H9 (cell line): ENCODE data around the gene WNT9A. TPM values are rescaled to one million over a fixed set of nuclear protein-coding genes. Genes with fewer than 3 reads are reported as not detected.
"Not testable (repeated sequence)": the region's sequence is repeated elsewhere in the genome, so short reads cannot be mapped to it uniquely, and the experiment has no call there.

Experiments used
- DNase-seq: peaks from one replicate; pipeline ENCODE4 v3.0.0-alpha.2; 2017
- H2AFZ ChIP-seq: one replicate; pipeline ENCODE4 v1.6.1; 2013; ENCODE audit warnings: mild to moderate bottlenecking, low read length, control low read depth, moderate library complexity
- H2AK5ac ChIP-seq: 2 replicates; pipeline ENCODE4 v1.6.1; 2013; ENCODE audit warnings: low read length, control low read depth, mixed read lengths; ENCODE audit not compliant: insufficient read length
- H2BK120ac ChIP-seq: one replicate; pipeline ENCODE4 v1.6.1; 2013; ENCODE audit warnings: low read depth, mild to moderate bottlenecking, low read length, control low read depth, inconsistent platforms; ENCODE audit not compliant: poor library complexity, severe bottlenecking
- H2BK12ac ChIP-seq: 2 replicates; pipeline ENCODE4 v1.6.1; 2013; ENCODE audit warnings: low read length, control low read depth, mixed read lengths, low read depth; ENCODE audit not compliant: insufficient read length
- H2BK15ac ChIP-seq: 2 replicates; pipeline ENCODE4 v1.6.1; 2013; ENCODE audit warnings: low read depth, low read length, control low read depth
- H2BK20ac ChIP-seq: one replicate; pipeline ENCODE4 v1.6.1; 2013; ENCODE audit warnings: low read depth, mild to moderate bottlenecking, low read length, control low read depth, inconsistent platforms; ENCODE audit not compliant: poor library complexity, severe bottlenecking
- H2BK5ac ChIP-seq: 2 replicates; pipeline ENCODE4 v1.6.1; 2013; ENCODE audit warnings: low read length, control low read depth, mixed read lengths; ENCODE audit not compliant: insufficient read length
- H3K14ac ChIP-seq: 2 replicates; pipeline ENCODE4 v1.6.1; 2013; ENCODE audit warnings: low read length, control low read depth; ENCODE audit not compliant: insufficient read depth
- H3K18ac ChIP-seq: 2 replicates; pipeline ENCODE4 v1.6.1; 2013; ENCODE audit warnings: low read depth, mild to moderate bottlenecking, mixed read lengths, low read length, control low read depth; ENCODE audit not compliant: insufficient read length
- H3K23ac ChIP-seq: 2 replicates; pipeline ENCODE4 v1.6.1; 2013; ENCODE audit warnings: low read length, control low read depth, mixed read lengths, low read depth; ENCODE audit not compliant: insufficient read length
- H3K23me2 ChIP-seq: 2 replicates; pipeline ENCODE4 v1.6.1; 2013; ENCODE audit warnings: low read depth, mild to moderate bottlenecking, mixed read lengths, low read length, control low read depth; ENCODE audit not compliant: insufficient read length, poor library complexity, severe bottlenecking
- H3K27ac ChIP-seq: 2 replicates; pipeline ENCODE4 v1.5.1; 2013; ENCODE audit warnings: low read length, control low read depth, mixed read lengths, low read depth; ENCODE audit not compliant: insufficient read length
- H3K27me3 ChIP-seq: 2 replicates; pipeline ENCODE4 v1.6.1; 2013; ENCODE audit warnings: low read length, control low read depth, inconsistent platforms; ENCODE audit not compliant: insufficient read depth
- H3K4ac ChIP-seq: 2 replicates; pipeline ENCODE4 v1.6.1; 2013; ENCODE audit warnings: low read depth, mild to moderate bottlenecking, control low read depth, inconsistent platforms, low read length, moderate library complexity
- H3K4me1 ChIP-seq: 2 replicates; pipeline ENCODE4 v1.6.1; 2013; ENCODE audit warnings: low read length, control low read depth, inconsistent platforms; ENCODE audit not compliant: insufficient read depth
- H3K4me2 ChIP-seq: 2 replicates; pipeline ENCODE4 v1.6.1; 2013; ENCODE audit warnings: low read length, control low read depth, mixed read lengths; ENCODE audit not compliant: insufficient read length, insufficient read depth
- H3K56ac ChIP-seq: 2 replicates; pipeline ENCODE4 v1.6.1; 2013; ENCODE audit warnings: low read depth, mild to moderate bottlenecking, mixed read lengths, low read length, control low read depth; ENCODE audit not compliant: insufficient read length
- H3K79me1 ChIP-seq: 2 replicates; pipeline ENCODE4 v1.6.1; 2013; ENCODE audit warnings: low read depth, mild to moderate bottlenecking, moderate library complexity, low read length, control low read depth, inconsistent platforms; ENCODE audit not compliant: insufficient read depth, poor library complexity, severe bottlenecking
- H3K79me2 ChIP-seq: 2 replicates; pipeline ENCODE4 v1.6.1; 2013; ENCODE audit warnings: low read length, control low read depth, inconsistent platforms; ENCODE audit not compliant: insufficient read depth
- H3K9ac ChIP-seq: 2 replicates; pipeline ENCODE4 v1.6.1; 2013; ENCODE audit warnings: low read length, control low read depth, mixed read lengths; ENCODE audit not compliant: insufficient read length; ENCODE audit errors: extremely low read depth
- H3K9me3 ChIP-seq: one replicate; pipeline ENCODE4 v1.6.1; 2013; ENCODE audit warnings: low read depth, low read length, inconsistent platforms; ENCODE audit not compliant: control insufficient read depth
- H3T11ph ChIP-seq: one replicate; pipeline ENCODE4 v1.6.1; 2013; ENCODE audit warnings: mild to moderate bottlenecking, low read length, control low read depth, inconsistent platforms
- H4K20me1 ChIP-seq: one replicate; pipeline ENCODE4 v1.6.1; 2013; ENCODE audit not compliant: control insufficient read depth, insufficient read length, insufficient read depth
- H4K5ac ChIP-seq: 2 replicates; pipeline ENCODE4 v1.6.1; 2013; ENCODE audit warnings: low read depth, mild to moderate bottlenecking, mixed read lengths, low read length, control low read depth; ENCODE audit not compliant: insufficient read length
- H4K8ac ChIP-seq: replicated peaks from 2 replicates; pipeline ENCODE4 v1.6.1; 2013; ENCODE audit warnings: low read length, control low read depth, mixed read lengths, low read depth; ENCODE audit not compliant: insufficient read length
- H4K91ac ChIP-seq: 2 replicates; pipeline ENCODE4 v1.6.1; 2013; ENCODE audit warnings: low read depth, mild to moderate bottlenecking, moderate library complexity, mixed read lengths, low read length, control low read depth; ENCODE audit not compliant: insufficient read length
- H3K27ac Mint-ChIP-seq, 3 experiments: 2 replicates in 2 of 3; 3 replicates in 1 of 3; pipeline ENCODE4 v1.8.0; 2020 to 2021; ENCODE audit warnings: mixed read lengths in 3 of 3, mild to moderate bottlenecking in 1 of 3, moderate library complexity in 1 of 3
- H3K27me3 Mint-ChIP-seq: 2 replicates; pipeline ENCODE4 v1.8.0; 2021; ENCODE audit warnings: low read depth, mild to moderate bottlenecking, moderate library complexity, mixed read lengths
- H3K36me3 Mint-ChIP-seq, 3 experiments: 2 replicates in 2 of 3; 3 replicates in 1 of 3; pipeline ENCODE4 v1.8.0; 2020 to 2021; ENCODE audit warnings: low read depth in 3 of 3, mixed read lengths in 3 of 3; ENCODE audit not compliant: insufficient read depth in 1 of 3
- H3K4me1 Mint-ChIP-seq, 2 experiments: 2 replicates each; pipeline ENCODE4 v1.8.0; 2020; ENCODE audit warnings: mixed read lengths in 2 of 2
- H3K4me3 Mint-ChIP-seq, 2 experiments: 2 replicates in 1 of 2; 3 replicates in 1 of 2; pipeline ENCODE4 v1.8.0; 2020 to 2021; ENCODE audit warnings: mild to moderate bottlenecking in 2 of 2, mixed read lengths in 2 of 2, moderate library complexity in 1 of 2
- H3K9me3 Mint-ChIP-seq, 2 experiments: 2 replicates in 1 of 2; 3 replicates in 1 of 2; pipeline ENCODE4 v1.8.0; 2020; ENCODE audit warnings: mild to moderate bottlenecking in 2 of 2, mixed read lengths in 2 of 2, moderate library complexity in 1 of 2
- WGBS: extraction: QIAGEN DNeasy Blood & Tissue Kit; methylation state at CpG from one replicate; pipeline ENCODE4 v1.1.7; 2013; ENCODE audit warnings: missing lambda C conversion rate, low lambda C conversion rate, mixed read lengths; ENCODE audit not compliant: insufficient read length; ENCODE audit errors: extremely low coverage; 5-methylcytosine and 5-hydroxymethylcytosine counted together
- total RNA-seq: library from RNA; stranded (reverse); gene quantifications from 2 replicates; pipeline ENCODE4 v1.2.1, GENCODE V29; 2021
- TF ChIP-seq, protein P1 (sequence below): fragments of 200-600 bp; sonication (generic); conservative IDR thresholded peaks from 3 replicates; pipeline ENCODE4 v1.8.0; 2021; ENCODE audit warnings: antibody characterized with exemption, mild to moderate bottlenecking

Gene WNT9A
- total RNA-seq, 1 experiment from 2014 or later = 0.77 TPM

DNA sequence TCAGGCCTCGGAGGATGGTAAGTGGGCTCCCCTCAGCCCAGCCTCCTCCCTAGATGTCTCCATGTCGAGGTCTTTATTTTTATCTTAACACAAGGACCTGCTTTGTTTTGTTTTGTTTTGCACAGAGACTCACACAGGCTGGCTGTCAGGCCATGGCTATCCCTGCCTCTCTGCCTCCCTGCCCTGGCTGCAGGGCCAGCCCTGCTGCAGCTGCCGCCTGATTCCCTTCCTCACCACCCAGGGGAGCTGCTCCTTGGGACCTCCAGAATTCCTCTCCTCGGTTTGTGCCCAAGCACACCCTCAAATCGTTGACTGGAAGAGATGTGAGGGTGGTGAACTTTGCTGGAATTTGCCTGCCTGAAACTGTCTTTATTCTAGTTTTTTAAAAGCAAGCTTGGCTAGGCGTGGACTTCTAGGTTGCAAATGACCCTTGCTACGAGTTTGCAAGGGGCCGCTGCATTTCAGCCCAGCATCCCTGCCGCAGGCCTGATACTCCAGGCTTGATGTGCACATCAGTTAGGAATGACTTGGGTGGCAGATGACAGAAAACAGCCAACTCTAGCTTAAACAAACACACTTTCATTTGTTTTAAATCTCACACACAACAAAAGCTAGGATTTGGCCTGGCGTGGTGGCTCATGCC is 37.1 kb downstream of the WNT9A start:
- H4K5ac ChIP-seq = no peak overlapping the region
- H3K79me1 ChIP-seq = no peaks in the 10 kb centered on the region
- DNase-seq = no peak
- no peak overlapping the region for H2BK15ac ChIP-seq
- H3K9me3 ChIP-seq = no peaks in the 10 kb centered on the region
- H3K23ac ChIP-seq = no peak overlapping the region
- TF ChIP-seq, protein P1, sequence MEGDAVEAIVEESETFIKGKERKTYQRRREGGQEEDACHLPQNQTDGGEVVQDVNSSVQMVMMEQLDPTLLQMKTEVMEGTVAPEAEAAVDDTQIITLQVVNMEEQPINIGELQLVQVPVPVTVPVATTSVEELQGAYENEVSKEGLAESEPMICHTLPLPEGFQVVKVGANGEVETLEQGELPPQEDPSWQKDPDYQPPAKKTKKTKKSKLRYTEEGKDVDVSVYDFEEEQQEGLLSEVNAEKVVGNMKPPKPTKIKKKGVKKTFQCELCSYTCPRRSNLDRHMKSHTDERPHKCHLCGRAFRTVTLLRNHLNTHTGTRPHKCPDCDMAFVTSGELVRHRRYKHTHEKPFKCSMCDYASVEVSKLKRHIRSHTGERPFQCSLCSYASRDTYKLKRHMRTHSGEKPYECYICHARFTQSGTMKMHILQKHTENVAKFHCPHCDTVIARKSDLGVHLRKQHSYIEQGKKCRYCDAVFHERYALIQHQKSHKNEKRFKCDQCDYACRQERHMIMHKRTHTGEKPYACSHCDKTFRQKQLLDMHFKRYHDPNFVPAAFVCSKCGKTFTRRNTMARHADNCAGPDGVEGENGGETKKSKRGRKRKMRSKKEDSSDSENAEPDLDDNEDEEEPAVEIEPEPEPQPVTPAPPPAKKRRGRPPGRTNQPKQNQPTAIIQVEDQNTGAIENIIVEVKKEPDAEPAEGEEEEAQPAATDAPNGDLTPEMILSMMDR = no peak
- WGBS = no CpG with 5 or more reads among the region's 10 CpGs
- no peaks in the 10 kb centered on the region; the same call in 1 of the 2 replicates for H3K27me3 Mint-ChIP-seq
- no peak overlapping the region for H2BK120ac ChIP-seq
- peaks cover 28 to 44% of the 10 kb centered on the region in 2 experiments for H3K4me1 Mint-ChIP-seq
- no peak overlapping the region for H3K18ac ChIP-seq
- no peak overlapping the region for H3K4ac ChIP-seq
- H3K4me3 Mint-ChIP-seq = no peak overlapping the region
- no peak overlapping the region for H2BK12ac ChIP-seq
- no peak overlapping the region for H3K14ac ChIP-seq
- H3K27ac Mint-ChIP-seq = 0 out of 7 replicates have a peak overlapping the region, but pooled peaks of 1 of the 3 experiments have one; percentile 24
- H2AFZ ChIP-seq = no peak overlapping the region
- H2AK5ac ChIP-seq = no peak overlapping the region
- H3K4me1 ChIP-seq = peaks cover 9% of the 10 kb centered on the region
- no peaks in the 10 kb centered on the region for H3K27me3 ChIP-seq
- no peaks in the 10 kb centered on the region for H3K36me3 Mint-ChIP-seq
- H3T11ph ChIP-seq = no peak overlapping the region
- no peak overlapping the region for H2BK20ac ChIP-seq
- no peak overlapping the region for H2BK5ac ChIP-seq
- no peak overlapping the region for H3K4me2 ChIP-seq
- no peaks in the 10 kb centered on the region for H3K23me2 ChIP-seq
- no peaks in the 10 kb centered on the region for H3K79me2 ChIP-seq
- no peak overlapping the region for H3K56ac ChIP-seq
- no peak overlapping the region for H3K9ac ChIP-seq
- no peak overlapping the region for H4K91ac ChIP-seq
- H3K9me3 Mint-ChIP-seq = no peaks in the 10 kb centered on the region
- H3K27ac ChIP-seq = no peak overlapping the region
- H4K20me1 ChIP-seq = no peaks in the 10 kb centered on the region
- no peak overlapping the region for H4K8ac ChIP-seq

DNA sequence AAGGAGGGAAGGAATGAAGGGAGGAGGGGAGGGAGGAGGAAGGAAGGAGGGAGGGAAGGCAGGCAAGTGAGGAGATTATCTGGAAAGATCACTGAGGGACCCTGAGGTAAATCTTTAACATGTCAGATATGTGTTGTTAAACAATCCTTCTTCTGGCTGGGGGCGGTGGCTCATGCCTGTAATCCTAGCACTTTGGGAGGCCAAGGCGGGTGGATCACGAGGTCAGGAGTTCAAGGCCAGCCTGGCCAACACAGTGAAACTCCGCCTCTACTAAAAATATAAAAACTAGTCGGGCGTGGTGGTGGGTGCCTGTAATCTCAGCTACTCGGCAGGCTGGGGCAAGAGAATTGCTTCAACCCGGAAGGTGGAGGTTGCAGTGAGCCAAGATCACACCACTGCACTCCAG is 37.8 kb downstream of the WNT9A start:
- H3K27ac Mint-ChIP-seq, H3K56ac ChIP-seq, H2BK120ac ChIP-seq, H2AK5ac ChIP-seq, H3T11ph ChIP-seq, H3K36me3 Mint-ChIP-seq, H4K8ac ChIP-seq, H2BK5ac ChIP-seq, H4K5ac ChIP-seq, H3K9ac ChIP-seq, H3K4me3 Mint-ChIP-seq, H3K23ac ChIP-seq, H3K79me1 ChIP-seq, H3K27me3 Mint-ChIP-seq, H3K4me1 ChIP-seq, H2BK12ac ChIP-seq, H2AFZ ChIP-seq, H3K23me2 ChIP-seq, H3K9me3 ChIP-seq, DNase-seq, H4K20me1 ChIP-seq, H3K27me3 ChIP-seq, H3K79me2 ChIP-seq, H3K4me2 ChIP-seq, H2BK15ac ChIP-seq, H3K14ac ChIP-seq, H2BK20ac ChIP-seq, H3K18ac ChIP-seq, H3K4ac ChIP-seq, H3K9me3 Mint-ChIP-seq, H4K91ac ChIP-seq, H3K27ac ChIP-seq: not testable (repeated sequence)
- WGBS = no CpG with 5 or more reads among the region's 8 CpGs
- H3K4me1 Mint-ChIP-seq = peaks cover 24 to 38% of the 10 kb centered on the region in 2 experiments
